Hippocampal formation (tissue), 2 donors: ENCODE measurements around the gene FETUB.
"Not testable (repeated sequence)": the region's sequence is repeated elsewhere in the genome, so short reads cannot be mapped to it uniquely, and the experiment has no call there.

Experiments used
- DNase-seq, 2 donors: peaks; one replicate each; lab custom pipeline; 2025; lab: John Stamatoyannopoulos, UW

The FETUB gene

DNA sequence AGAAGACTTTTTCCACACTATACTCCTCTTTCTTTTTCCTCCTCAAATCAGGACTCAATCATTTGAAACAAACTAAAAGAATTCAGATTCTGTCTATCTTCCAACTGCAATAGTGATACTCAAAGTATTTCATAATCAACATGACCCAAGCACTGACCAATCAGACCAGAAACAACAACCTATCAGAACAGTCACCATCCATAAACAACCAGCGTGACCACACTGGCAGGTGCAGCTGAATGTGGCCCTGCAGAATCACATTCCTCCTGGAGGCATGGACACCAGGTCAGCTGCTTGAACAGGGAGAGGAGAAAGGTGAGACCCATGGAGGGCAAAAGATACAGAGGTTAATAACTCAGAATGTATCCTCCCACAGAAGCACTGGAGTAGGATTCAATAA lies 39.0 kb downstream of the FETUB start:
- DNase-seq = no peak

- no peak for DNase-seq
These were observed 40.7 kb downstream of the FETUB start for GRCh38 chr3:186680869-186681268.

GRCh38 chr3:186682812-186683211 lies 42.6 kb downstream of the FETUB start:
- no peak for DNase-seq

- no peak for DNase-seq
These were observed 43.8 kb downstream of the FETUB start for GRCh38 chr3:186683979-186684378.

DNA sequence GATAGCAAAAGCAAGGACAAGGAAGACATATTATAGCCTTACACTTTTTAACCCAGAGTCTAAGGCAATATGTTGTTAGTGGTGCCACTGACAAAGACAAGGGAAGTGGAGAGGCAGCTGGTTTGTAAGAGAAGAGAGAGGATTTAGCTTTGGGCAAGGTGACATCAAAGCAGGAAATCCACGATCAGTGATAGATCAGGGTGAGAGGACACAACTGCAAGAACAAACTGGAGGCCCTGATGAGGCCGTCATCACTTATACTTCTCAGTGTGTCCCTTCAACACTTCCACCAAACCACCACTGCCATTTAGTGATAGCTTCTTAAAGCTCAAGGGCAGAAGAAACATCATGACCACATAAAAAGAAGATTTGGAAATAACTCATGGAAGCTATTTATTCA lies 46.3 kb downstream of the FETUB start:
- DNase-seq = not testable (repeated sequence)

- no peak for DNase-seq
These were observed 47.0 kb downstream of the FETUB start for GRCh38 chr3:186687120-186687651.

- DNase-seq = not testable (repeated sequence)
These were observed 50.1 kb downstream of the FETUB start for GRCh38 chr3:186690304-186690703.

DNA sequence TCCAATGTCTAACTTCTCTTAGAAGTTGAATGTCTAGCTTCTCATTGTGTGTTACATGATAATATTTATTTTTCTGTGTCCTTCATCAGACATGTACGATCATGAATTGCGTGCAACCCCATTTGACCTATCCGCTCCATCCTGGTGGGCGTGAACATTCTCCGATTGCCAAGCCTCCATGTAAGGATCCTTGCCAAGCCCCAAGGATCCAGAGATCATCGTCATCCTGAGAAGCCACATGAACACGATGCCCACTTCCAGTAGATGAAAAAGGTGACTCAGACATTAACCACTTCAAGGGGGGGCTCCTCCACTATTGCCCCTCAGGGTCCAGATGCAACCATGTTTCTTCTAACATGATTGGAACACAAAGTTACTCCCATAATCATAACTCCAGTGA lies 51.5 kb downstream of the FETUB start:
- DNase-seq = no peak

DNA sequence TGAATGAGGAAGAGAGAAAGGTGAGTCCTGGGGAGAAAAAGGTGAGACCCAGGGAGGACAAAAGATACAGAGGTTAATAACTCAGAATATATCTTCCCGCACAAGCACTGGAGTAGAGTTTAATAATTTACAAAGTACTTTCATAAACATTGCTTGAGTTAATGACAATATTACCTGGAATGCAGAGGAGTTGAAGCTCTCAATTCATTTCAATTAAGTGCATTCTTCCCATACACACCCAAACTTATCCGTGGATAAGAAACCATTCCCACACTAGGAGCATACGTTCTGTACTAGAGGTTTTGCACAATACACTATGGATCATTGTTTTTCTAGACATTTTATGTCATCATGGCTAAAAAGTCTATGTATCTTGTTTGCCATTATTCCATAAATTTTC lies 53.6 kb downstream of the FETUB start:
- no peak for DNase-seq

- DNase-seq = no peak
These were observed 54.3 kb downstream of the FETUB start for GRCh38 chr3:186694288-186695032.

DNA sequence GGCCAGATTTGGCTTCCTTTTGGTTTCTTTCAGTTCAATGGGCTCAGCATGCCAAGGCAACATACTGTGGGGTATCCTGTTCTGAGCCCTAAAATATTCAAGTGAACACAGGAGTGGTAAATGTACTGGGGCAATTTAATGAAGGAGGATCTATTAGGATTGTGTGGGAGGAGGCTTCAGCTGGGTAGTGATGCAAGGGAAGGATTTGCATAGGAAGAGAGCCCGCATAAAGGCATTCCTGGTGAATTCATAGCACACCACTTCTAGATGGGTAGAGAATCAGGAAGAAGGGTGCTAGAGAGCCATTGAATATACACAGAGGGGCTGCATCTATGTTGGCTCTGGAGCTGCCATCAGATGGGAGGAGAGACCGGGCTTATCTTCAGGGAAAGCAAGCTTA lies 56.3 kb downstream of the FETUB start:
- no peak for DNase-seq

GRCh38 chr3:186697510-186697909 lies 57.3 kb downstream of the FETUB start:
- DNase-seq = no peak

DNA sequence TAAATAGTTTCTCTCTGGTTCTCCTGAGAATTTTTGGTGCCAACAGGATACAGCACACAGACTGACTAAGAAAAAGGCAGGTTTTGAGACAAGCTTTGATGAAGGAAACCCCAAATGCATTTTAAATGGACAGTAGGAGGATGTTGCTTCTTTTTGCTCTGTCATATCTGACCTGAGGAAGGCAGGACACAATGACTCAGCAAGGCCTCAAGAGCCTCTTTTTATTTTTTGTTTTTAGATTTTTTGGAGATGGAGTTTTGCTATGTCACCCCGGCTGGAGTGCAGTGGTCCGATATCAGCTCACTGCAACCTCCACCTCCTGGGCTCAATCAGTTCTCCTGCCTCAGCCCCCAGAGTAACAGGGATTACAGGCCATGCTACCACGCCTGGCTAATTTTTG lies 60.1 kb downstream of the FETUB start:
- no peak for DNase-seq

DNA sequence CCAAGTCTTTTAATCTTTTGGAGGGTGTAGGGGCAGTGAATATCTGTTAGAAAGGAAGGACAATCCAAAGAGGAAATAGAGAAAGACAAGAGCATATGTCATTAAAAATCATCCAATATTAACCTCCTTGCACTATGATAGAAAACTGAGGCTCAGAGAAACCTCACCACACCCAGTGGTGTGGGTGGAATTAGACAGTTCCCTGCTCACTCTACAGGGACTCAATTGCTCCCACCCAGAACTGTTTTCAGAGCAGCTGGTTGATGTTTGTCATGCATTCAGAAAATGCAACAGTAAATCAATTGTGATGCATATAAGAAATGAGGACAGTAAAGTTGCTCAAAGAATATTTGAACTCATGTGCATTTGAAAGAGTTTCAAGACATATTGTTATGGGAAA lies 62.3 kb downstream of the FETUB start:
- not testable (repeated sequence) for DNase-seq
